Measurements from ENCODE around the gene IFT80.

The IFT80 gene

GRCh38 chr3:160287666-160288065 lies 111.4 kb downstream of the IFT80 start:
- H3K4me3 Mint-ChIP-seq: no peak overlapping the region

GRCh38 chr3:160286231-160286630 lies 112.8 kb downstream of the IFT80 start:
- Mint-ChIP-seq H3K9me3 (no peaks in the 10 kb centered on the region), H3K4me1 (peaks cover 9% of the 10 kb centered on the region), H3K36me3 (ENCODE audit: low read depth) (peaks cover 28% of the 10 kb centered on the region), H3K27me3 (ENCODE audit: low read depth) (no peaks in the 10 kb centered on the region), H3K4me3 (no peak overlapping the region), H3K27ac (no peak overlapping the region)
- no peak for TF ChIP-seq CTCF (IDR thresholded peaks at IDR 0.05; ENCODE audit: unreplicated experiment in 3 of 3)

More at GRCh38 chr3:160287666-160288065, 111.4 kb downstream of the IFT80 start:
- Mint-ChIP-seq H3K27ac (no peak overlapping the region), H3K36me3 (ENCODE audit: low read depth) (peaks cover 27% of the 10 kb centered on the region), H3K4me1 (peaks cover 9% of the 10 kb centered on the region), H3K27me3 (ENCODE audit: low read depth) (no peaks in the 10 kb centered on the region), H3K9me3 (no peaks in the 10 kb centered on the region)
- TF ChIP-seq CTCF (IDR thresholded peaks at IDR 0.05; ENCODE audit: unreplicated experiment in 3 of 3): no peak

DNA sequence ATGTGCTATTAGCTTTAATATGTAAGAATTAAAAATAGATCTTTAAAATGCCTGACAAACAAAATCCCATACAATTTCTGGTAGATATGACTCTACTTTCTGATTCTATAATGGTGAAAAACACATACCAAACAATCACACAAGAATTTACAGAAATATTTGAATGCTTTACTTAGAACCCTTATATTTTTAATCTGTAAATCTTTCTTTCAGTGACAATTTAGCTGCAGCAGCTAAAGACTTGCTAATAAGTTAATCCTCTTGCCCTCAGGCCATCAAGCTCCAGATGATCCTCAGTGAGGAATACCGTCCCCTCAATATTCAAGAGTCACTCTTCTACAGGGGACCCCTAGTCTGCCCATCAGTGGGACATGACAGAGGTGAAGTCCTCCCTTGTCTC lies 118.2 kb downstream of the IFT80 start:
- no peak overlapping the region for H3K4me3 Mint-ChIP-seq
- H3K4me1 Mint-ChIP-seq: no peaks in the 10 kb centered on the region
- H3K27me3 Mint-ChIP-seq (ENCODE audit: low read depth): no peaks in the 10 kb centered on the region
- H3K27ac Mint-ChIP-seq: no peak overlapping the region
- H3K36me3 Mint-ChIP-seq (ENCODE audit: low read depth): peaks cover 23% of the 10 kb centered on the region
- no peaks in the 10 kb centered on the region for H3K9me3 Mint-ChIP-seq
- TF ChIP-seq CTCF (IDR thresholded peaks at IDR 0.05; ENCODE audit: unreplicated experiment in 3 of 3): no peak

DNA sequence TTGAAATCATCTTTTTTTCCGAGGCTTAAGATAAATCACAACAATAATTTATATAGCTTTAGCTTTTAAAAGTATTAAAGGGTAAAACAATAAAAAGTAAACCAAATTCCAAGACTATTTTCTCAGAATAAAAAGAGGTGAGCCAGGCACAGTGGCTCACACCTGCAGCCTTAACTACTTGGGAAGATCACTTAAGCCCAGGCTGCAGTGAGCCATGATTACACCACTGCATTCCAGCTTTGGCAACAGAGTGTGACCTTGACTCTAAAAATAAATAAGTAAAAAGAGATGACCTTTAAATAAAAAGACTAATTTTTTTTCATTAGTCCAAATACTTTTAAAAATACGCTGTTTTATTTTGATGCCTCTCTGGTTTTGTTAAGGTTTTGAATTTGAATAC lies 119.4 kb downstream of the IFT80 start:
- Mint-ChIP-seq H3K4me3 (no peak overlapping the region), H3K9me3 (no peaks in the 10 kb centered on the region), H3K27ac (no peak overlapping the region), H3K27me3 (ENCODE audit: low read depth) (no peaks in the 10 kb centered on the region), H3K4me1 (no peaks in the 10 kb centered on the region), H3K36me3 (ENCODE audit: low read depth) (peaks cover 23% of the 10 kb centered on the region)
- TF ChIP-seq CTCF (IDR thresholded peaks at IDR 0.05; ENCODE audit: unreplicated experiment in 3 of 3): no peak

DNA sequence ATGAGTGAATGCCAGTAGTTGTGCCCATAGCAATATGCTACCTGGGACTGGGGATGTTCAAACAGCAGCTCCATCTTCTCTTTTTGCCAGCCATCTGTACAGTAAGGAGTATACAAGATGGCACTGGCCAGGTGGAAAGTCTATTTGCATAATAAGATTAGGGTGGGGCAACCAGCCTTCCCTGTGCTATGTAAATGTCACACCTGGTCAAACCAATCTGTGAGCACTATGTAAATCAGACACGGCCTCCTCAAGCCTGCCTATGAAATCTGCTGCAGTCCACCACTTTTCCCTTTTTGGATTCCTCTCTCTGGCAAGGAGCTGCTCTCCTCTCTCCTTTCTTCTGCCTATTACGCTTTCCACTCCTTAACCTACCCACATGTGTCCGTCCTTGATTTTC lies 120.8 kb downstream of the IFT80 start:
- no peaks in the 10 kb centered on the region for H3K4me1 Mint-ChIP-seq
- no peak overlapping the region for H3K4me3 Mint-ChIP-seq
- H3K36me3 Mint-ChIP-seq (ENCODE audit: low read depth): peaks cover 34% of the 10 kb centered on the region
- H3K9me3 Mint-ChIP-seq: no peaks in the 10 kb centered on the region
- no peak for TF ChIP-seq CTCF (IDR thresholded peaks at IDR 0.05; ENCODE audit: unreplicated experiment in 3 of 3)
- H3K27me3 Mint-ChIP-seq (ENCODE audit: low read depth): no peaks in the 10 kb centered on the region
- H3K27ac Mint-ChIP-seq: no peak overlapping the region

- Mint-ChIP-seq H3K27ac (no peak overlapping the region), H3K4me1 (no peaks in the 10 kb centered on the region), H3K36me3 (ENCODE audit: low read depth) (peaks cover 9% of the 10 kb centered on the region), H3K9me3 (no peaks in the 10 kb centered on the region), H3K27me3 (ENCODE audit: low read depth) (no peaks in the 10 kb centered on the region), H3K4me3 (no peak overlapping the region)
- no peak for TF ChIP-seq CTCF (IDR thresholded peaks at IDR 0.05; ENCODE audit: unreplicated experiment in 3 of 3)
These were observed 133.9 kb downstream of the IFT80 start for GRCh38 chr3:160265088-160265487.
